Right lobe of liver (tissue), 4 donors: ENCODE data around the gene ELFN1.

Experiments
- CTCF ChIP-seq, 4 donors: fragments of 200-600 bp in 3 of 4; fragments of 450-650 bp in 1 of 4; IDR thresholded peaks; one replicate each; pipeline versions ENCODE4 v1.5.1 to v1.8.0; 2016 to 2022; ENCODE audit warnings: antibody characterized with exemption in 4 of 4, mild to moderate bottlenecking in 2 of 4
- POLR2A ChIP-seq: fragments of 450-650 bp; IDR thresholded peaks from one replicate; pipeline ENCODE4 v1.6.1; 2017; ENCODE audit warnings: antibody characterized with exemption, mild to moderate bottlenecking
- donor health status: DM: no; HTN: no; CAD: no.
- donor health status: DM: no; HTN: no; CAD: no.
- donor health status: DM: no; HTN: yes; CAD: no.

- TF ChIP-seq CTCF (IDR thresholded peaks at IDR 0.05) (no peak), POLR2A (no peak)
These were observed 62.0 kb downstream of the ELFN1 start for GRCh38 chr7:1732072-1732471.
